Choroid plexus epithelial cell (primary cell): ENCODE results near the gene GPR3.

Experiments
- DNase-seq: peaks from one replicate; pipeline ENCODE4 v3.0.0-alpha.2; 2010; ENCODE audit warnings: low read depth
- H3K4me3 ChIP-seq: 2 replicates; pipeline ENCODE4 v1.5.1; 2011; ENCODE audit warnings: low read depth, mild to moderate bottlenecking, control low read depth, low read length, moderate library complexity
- TF ChIP-seq, protein P1 (sequence below): conservative IDR thresholded peaks from 2 replicates; pipeline ENCODE4 v1.5.1; 2011; ENCODE audit warnings: low read depth, mild to moderate bottlenecking, control low read depth, inconsistent platforms, low read length, moderate library complexity

The GPR3 gene

DNA sequence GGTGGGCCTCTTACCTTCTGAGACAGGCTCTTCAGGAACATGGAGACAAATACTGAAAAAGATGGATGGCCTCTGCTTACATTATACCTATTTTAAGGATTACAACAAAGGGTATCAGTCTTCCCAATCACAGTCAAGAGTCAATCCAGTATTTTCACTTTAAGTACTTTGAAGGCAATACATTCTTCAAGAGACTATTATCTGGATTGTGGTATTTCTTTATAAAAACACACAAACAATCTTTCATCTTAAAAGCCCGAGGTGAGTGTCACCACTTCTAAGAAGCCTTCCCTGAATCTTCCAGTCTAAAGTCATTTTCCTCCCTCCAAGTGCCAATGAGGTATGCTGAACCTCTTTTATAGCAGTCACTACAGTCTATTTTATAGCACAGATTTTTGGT, 52.2 kb downstream of the GPR3 start:
- no peak for DNase-seq
- TF ChIP-seq, protein P1, sequence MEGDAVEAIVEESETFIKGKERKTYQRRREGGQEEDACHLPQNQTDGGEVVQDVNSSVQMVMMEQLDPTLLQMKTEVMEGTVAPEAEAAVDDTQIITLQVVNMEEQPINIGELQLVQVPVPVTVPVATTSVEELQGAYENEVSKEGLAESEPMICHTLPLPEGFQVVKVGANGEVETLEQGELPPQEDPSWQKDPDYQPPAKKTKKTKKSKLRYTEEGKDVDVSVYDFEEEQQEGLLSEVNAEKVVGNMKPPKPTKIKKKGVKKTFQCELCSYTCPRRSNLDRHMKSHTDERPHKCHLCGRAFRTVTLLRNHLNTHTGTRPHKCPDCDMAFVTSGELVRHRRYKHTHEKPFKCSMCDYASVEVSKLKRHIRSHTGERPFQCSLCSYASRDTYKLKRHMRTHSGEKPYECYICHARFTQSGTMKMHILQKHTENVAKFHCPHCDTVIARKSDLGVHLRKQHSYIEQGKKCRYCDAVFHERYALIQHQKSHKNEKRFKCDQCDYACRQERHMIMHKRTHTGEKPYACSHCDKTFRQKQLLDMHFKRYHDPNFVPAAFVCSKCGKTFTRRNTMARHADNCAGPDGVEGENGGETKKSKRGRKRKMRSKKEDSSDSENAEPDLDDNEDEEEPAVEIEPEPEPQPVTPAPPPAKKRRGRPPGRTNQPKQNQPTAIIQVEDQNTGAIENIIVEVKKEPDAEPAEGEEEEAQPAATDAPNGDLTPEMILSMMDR, result no peak
- H3K4me3 ChIP-seq, result no peak overlapping the region
